Naive B cell (primary cell): Measurements from ENCODE around the gene YDJC. TPM values are rescaled to one million over a fixed set of nuclear protein-coding genes. Genes with fewer than 3 reads are reported as not detected.
A peak's percentile ranks its signal among the peaks of the same experiment; 100 is the strongest.
"Not testable (repeated sequence)": the region's sequence is repeated elsewhere in the genome, so short reads cannot be mapped to it uniquely, and the experiment has no call there.

ENCODE experiments used
- ATAC-seq, 2 donors: fragments of 150-1000 bp; cut with Tn5 transposase; 2 replicates each; pipeline ENCODE4 v1.10.0; 2021; ENCODE audit warnings: low read depth in 2 of 2, mild to moderate bottlenecking in 2 of 2, moderate library complexity in 2 of 2
- DNase-seq: peaks from one replicate; pipeline ENCODE4 v3.0.0; 2022
- H3K27ac Mint-ChIP-seq, 6 donors: one replicate each; pipeline ENCODE4 v1.8.0; 2020 to 2022; ENCODE audit warnings: mild to moderate bottlenecking in 6 of 6, mixed read lengths in 6 of 6, moderate library complexity in 5 of 6, inconsistent platforms in 2 of 6
- H3K27me3 Mint-ChIP-seq, 3 donors: one replicate each; pipeline ENCODE4 v1.8.0; 2021 to 2022; ENCODE audit warnings: mixed read lengths in 3 of 3, mild to moderate bottlenecking in 1 of 3
- H3K36me3 Mint-ChIP-seq, 2 donors: one replicate each; pipeline ENCODE4 v1.8.0; 2020 to 2022; ENCODE audit warnings: mixed read lengths in 2 of 2, inconsistent platforms in 1 of 2, mild to moderate bottlenecking in 1 of 2
- H3K4me1 Mint-ChIP-seq, 3 donors: one replicate each; pipeline ENCODE4 v1.8.0; 2020 to 2022; ENCODE audit warnings: mixed read lengths in 3 of 3, inconsistent platforms in 1 of 3, mild to moderate bottlenecking in 1 of 3, moderate library complexity in 1 of 3
- H3K4me3 Mint-ChIP-seq, 8 donors: one replicate each; pipeline ENCODE4 v1.8.0; 2020 to 2022; ENCODE audit warnings: mild to moderate bottlenecking in 8 of 8, mixed read lengths in 8 of 8, moderate library complexity in 8 of 8, inconsistent platforms in 2 of 8
- H3K9me3 Mint-ChIP-seq, 7 donors: one replicate each; pipeline ENCODE4 v1.8.0; 2020 to 2022; ENCODE audit warnings: mixed read lengths in 7 of 7, mild to moderate bottlenecking in 5 of 7, inconsistent platforms in 2 of 7, moderate library complexity in 1 of 7
- polyA plus RNA-seq, 6 donors: library from polyadenylated mRNA; unstranded; fragments of 300-500 nt; fragmentation: Illumina TruSeq; gene quantifications; one replicate each; pipeline ENCODE4 v1.2.3, GENCODE V29; 2021; ENCODE audit warnings: low read depth in 6 of 6

YDJC gene
- polyA plus RNA-seq, 6 donors from 2014 or later = 54.7 to 97.9 (median 65.1) TPM

DNA sequence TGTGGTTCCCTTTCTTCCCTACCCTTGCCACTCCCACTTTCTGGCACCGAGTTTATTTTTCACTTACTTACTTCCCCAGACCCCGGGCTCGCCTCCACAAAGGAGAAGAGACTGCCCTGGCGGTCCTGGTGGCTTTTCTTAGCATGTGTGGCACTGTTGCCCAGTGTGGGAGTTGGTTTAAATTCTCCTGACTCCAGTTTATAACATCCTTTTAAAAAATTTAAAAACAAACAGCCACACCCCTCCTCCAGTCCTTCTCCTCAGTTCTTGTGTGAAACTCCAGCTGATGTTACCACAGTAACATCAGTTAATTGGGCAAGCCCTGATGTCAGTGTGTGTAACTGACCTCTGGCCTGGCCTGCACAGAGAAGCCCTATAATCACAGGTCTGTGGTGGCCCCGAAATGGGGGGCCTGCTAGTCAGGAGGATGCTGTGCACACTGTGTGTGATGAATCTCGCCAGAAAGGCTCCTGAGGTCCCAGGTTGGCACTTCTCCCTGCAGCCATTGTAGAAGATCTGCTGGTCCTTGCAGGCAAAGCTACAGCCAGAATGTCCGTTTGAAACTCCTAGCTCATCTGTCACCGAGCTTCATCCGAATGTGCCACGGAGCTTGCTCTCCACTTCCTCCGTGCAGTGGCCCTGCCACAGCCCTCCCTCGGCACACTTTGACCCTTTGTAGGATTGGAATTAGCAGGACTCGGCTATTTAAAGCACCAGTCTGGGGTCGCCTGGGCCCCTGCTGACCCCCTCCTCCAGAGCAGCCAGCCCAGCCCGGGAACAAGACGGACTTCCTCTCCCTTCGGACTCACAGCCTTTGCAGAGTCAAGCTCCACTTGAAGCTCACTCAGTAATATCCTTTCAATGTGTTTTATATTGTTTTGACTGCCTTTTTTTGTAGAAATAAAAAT is 7.6 kb downstream of the YDJC start:
- Mint-ChIP-seq H3K36me3 (peaks cover 0 to 7% of the 10 kb centered on the region in 2 donors), H3K27me3 (no peaks in the 10 kb centered on the region), H3K9me3 (no peaks in the 10 kb centered on the region), H3K4me1 (peaks cover 26 to 53% (median 46%) of the 10 kb centered on the region in 3 donors), H3K4me3 (no peak overlapping the region), H3K27ac (peak overlapping the region in 4 of 6 donors; percentile 56 to 85 (median 72))
- no peak for ATAC-seq
- DNase-seq = no peak

DNA sequence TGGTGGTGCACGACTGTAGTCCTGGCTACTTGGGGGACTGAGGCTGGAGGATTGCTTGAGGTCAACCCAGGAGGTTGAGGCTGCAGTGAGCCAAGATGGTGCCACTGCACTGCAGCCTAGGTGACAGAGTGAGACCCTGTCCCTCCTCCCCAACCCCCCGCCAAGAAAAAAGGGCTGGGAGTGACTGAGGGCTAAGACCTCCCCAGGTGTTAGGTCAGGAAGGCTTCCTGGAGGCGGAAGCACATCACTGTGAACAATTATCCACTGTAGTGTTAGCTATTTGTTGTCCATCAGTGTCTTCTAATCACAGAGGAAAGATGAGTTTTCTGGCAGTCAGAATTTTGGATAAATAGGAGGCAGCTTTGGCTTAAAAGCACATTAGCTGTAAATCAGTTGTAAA is 8.8 kb downstream of the YDJC start:
- DNase-seq = no peak
- peaks cover 24 to 54% (median 48%) of the 10 kb centered on the region in 3 donors for H3K4me1 Mint-ChIP-seq
- no peak overlapping the region for H3K4me3 Mint-ChIP-seq
- no peaks in the 10 kb centered on the region for H3K9me3 Mint-ChIP-seq
- peak overlapping the region in 2 of 6 donors; percentile 54 to 74 for H3K27ac Mint-ChIP-seq
- H3K27me3 Mint-ChIP-seq = no peaks in the 10 kb centered on the region
- peaks cover 0 to 7% of the 10 kb centered on the region in 2 donors for H3K36me3 Mint-ChIP-seq
- ATAC-seq = no peak

DNA sequence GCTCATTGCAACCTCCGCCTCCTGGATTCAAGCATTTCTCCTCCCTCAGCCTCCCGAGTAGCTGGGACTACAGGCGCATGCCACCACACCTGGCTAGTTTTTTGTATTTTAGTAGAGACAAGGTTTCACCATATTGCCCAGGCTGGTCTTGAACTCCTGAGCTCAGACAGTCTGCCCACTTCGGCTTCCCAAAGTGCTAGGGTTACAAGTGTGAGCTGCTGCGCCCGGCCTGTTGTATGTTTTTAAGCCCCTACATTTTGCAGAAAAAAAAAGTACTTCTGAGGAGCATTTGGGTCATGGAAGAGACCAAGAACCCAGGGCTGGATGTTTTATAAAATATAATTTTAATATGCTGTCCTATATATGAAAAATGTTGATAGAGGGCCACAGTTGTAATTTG is 12.5 kb downstream of the YDJC start:
- H3K4me3 Mint-ChIP-seq, H3K9me3 Mint-ChIP-seq, ATAC-seq, DNase-seq, H3K27me3 Mint-ChIP-seq, H3K36me3 Mint-ChIP-seq: not testable (repeated sequence)
- peaks cover 35 to 62% (median 37%) of the 10 kb centered on the region in 3 donors for H3K4me1 Mint-ChIP-seq
- H3K27ac Mint-ChIP-seq = peak overlapping the region in 3 of 6 donors; percentile 9 to 60 (median 47)

DNA sequence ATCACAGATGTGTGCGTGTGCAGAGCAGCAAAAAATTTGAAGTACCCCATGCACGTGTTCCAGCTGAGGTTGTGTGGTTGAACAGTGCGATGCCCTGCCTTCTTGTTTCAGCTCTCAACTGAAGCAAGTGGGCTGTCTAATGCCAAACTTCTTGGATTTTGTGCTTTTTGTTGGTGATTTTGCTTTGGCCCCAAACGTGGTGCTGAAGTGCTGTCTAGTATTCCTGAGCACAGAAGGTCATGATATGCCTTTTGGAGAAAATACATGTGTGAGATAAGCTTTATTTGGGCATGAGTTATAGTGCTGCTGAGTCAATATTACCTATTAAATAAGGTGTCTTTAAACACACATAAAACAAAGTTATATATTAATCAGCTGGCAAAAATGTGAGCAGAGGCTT is 14.1 kb downstream of the YDJC start:
- ATAC-seq = no peak
- Mint-ChIP-seq H3K27ac (peak overlapping the region in 3 of 6 donors; percentile 56 to 67 (median 60)), H3K4me1 (peaks cover 36 to 54% (median 43%) of the 10 kb centered on the region in 3 donors), H3K36me3 (peaks cover 5 to 14% of the 10 kb centered on the region in 2 donors), H3K27me3 (no peaks in the 10 kb centered on the region), H3K9me3 (no peaks in the 10 kb centered on the region), H3K4me3 (peak overlapping the region in 2 of 8 donors; percentile 16 to 23)
- no peak for DNase-seq

DNA sequence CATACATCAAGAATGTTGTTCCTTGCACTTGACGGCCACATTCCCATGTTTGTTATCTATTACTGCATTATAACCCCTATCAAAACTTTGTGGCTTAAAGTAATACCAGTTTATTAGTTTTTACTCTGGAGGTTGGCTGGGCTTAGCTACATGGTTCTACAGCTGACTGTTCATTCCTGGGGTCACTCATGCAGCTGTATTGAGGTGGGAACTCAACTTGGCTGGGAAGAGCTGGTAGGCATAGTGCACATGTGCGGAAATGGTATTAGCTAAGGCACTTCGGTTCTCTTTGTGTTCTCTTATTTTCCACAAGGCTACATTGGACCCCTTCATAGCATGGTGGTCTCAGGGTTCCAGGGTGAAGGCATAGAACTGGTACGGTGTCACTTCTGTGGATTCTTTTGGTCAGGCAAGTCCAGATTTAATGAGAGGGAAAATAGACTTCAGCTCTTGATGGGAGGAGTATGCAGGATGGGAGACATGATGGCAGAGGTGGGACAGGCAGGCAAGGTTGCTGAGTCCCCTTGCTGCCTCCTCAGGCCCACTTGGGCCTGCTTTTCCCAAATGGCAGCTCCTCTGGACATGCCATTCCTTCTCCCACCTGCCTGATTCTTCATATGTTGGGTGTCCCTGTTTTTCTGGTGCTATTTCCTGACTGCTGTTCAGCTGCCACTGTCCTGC is 16.1 kb downstream of the YDJC start:
- no peak for DNase-seq
- H3K4me3 Mint-ChIP-seq = no peak overlapping the region
- no peak for ATAC-seq
- no peaks in the 10 kb centered on the region for H3K27me3 Mint-ChIP-seq
- H3K9me3 Mint-ChIP-seq = no peaks in the 10 kb centered on the region
- H3K4me1 Mint-ChIP-seq = peaks cover 35 to 52% (median 39%) of the 10 kb centered on the region in 3 donors
- peaks cover 9 to 14% of the 10 kb centered on the region in 2 donors for H3K36me3 Mint-ChIP-seq
- peak overlapping the region in 2 of 6 donors; percentile 57 to 88 for H3K27ac Mint-ChIP-seq

DNA sequence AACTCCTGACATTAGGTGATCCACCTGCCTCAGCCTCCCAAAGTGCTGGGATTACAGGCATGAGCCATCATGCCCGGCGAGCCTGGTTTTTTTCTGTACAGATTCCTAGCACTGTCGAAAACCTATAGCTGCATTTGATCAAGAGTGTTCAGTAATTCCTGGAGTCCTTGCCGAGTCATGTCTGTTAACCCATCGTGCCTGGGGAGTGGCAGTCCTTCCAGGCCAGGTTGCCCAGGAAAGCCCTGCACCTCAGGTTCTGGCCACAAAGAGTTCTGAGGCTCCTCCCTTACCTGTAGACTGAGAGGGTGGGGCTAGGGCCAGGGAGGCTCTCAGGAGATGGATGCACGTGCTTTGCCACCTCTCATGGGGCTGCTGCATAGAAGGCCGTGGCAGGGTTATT is 17.0 kb downstream of the YDJC start:
- no peak for ATAC-seq
- H3K9me3 Mint-ChIP-seq = no peaks in the 10 kb centered on the region
- H3K4me1 Mint-ChIP-seq = peaks cover 35 to 54% (median 39%) of the 10 kb centered on the region in 3 donors
- no peak for DNase-seq
- no peaks in the 10 kb centered on the region for H3K27me3 Mint-ChIP-seq
- no peak overlapping the region for H3K4me3 Mint-ChIP-seq
- H3K27ac Mint-ChIP-seq = no peak overlapping the region
- H3K36me3 Mint-ChIP-seq = peaks cover 9 to 14% of the 10 kb centered on the region in 2 donors

DNA sequence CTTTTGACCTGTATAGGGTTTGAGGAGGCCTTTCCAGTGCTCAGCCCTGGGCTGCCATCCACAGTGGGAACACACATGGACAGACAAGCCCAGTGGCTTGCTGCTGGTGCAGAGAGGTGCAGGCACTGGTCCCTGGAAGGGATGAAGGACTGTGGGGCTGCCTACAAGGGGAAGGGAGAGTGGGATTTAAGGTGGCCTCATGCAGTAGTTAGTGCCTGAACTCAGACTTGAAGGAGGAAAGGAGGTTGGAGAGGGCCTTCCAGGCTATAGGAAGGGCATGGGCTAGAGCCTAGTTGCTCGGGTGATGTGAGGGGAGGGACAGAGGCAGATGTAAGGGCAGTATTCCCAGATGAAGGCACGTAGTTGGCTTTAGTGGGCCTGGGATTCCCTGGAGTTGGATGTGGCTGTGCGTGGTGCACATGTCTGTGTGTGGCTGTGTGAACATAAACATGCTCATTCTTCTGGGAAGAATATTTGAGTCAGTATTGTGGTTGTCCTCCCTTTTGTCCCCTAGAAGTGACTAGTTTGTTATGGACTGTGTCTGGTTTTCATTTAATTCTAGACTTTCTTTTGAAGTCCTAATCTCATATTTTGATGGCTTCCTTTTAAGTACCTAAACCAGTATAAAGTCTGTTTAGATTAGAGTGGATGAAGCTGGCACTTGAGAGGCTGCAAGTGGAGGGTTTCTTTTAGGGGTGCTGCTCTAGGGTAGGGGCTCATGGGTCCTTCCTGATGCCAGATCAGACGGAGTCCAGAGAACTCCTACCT is 18.4 kb downstream of the YDJC start:
- Mint-ChIP-seq H3K36me3 (peaks cover 9 to 14% of the 10 kb centered on the region in 2 donors), H3K4me3 (no peak overlapping the region), H3K9me3 (no peaks in the 10 kb centered on the region), H3K27ac (peak overlapping the region in 3 of 6 donors; percentile 18 to 81 (median 20)), H3K27me3 (no peaks in the 10 kb centered on the region), H3K4me1 (peaks cover 34 to 51% (median 36%) of the 10 kb centered on the region in 3 donors)
- DNase-seq (no peak), ATAC-seq (no peak)

DNA sequence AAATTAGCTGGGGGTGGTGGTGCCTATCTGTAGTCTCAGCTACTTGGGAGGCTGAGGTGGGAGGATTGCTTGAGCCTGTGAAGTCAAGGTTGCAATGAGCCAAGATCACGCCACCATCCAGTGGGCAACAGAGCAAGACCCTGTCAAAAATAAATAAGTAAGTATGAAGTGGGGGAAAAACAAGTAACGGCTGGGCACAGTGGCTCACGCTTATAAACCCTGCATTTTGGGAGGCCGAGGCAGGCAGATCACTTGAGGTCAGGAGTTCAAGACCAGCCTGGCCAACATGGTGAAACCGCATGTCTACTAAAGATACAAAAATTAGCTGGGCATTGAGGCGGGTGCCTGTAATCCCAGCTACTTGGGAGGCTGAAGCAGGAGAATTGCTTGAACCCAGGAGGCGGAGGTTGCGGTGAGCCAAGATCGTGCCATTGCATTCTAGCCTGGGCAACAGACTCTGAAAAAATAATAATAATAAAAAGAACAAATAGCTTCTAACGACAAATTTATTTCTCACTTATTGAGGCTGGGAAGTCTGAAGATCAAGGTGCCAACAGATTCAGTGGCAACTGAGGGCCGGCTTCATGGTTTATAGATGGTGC is 20.2 kb downstream of the YDJC start:
- peaks cover 9 to 13% of the 10 kb centered on the region in 2 donors for H3K36me3 Mint-ChIP-seq
- not testable (repeated sequence) for H3K27me3 Mint-ChIP-seq, DNase-seq, ATAC-seq, H3K9me3 Mint-ChIP-seq, H3K4me3 Mint-ChIP-seq
- peak overlapping the region in 2 of 6 donors; percentile 32 to 38 for H3K27ac Mint-ChIP-seq
- peaks cover 30 to 57% (median 41%) of the 10 kb centered on the region in 3 donors for H3K4me1 Mint-ChIP-seq

DNA sequence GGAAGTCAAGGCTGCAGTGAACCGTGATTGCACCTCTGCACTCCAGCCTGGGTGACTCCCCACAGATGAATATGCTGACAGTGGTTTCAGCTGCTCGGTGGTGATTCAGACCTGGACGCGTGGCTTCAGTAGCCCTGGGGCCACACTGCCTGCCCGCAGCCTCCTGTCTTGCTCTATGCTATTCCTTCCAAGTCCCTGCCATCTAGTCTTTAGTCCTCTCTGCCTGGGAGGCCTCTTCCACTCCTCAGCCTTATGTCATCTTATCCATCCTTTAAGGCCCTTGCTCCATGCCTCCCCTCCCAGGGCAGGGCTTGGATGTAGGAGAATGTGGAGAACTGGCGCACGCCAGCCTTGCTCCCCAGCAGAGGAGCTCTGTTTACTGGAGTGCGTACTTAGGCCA is 23.0 kb downstream of the YDJC start:
- ATAC-seq (no peak), DNase-seq (no peak)
- H3K9me3 Mint-ChIP-seq = peaks cover 0 to 3% (median 0%) of the 10 kb centered on the region in 7 donors
- H3K27me3 Mint-ChIP-seq = no peaks in the 10 kb centered on the region
- peaks cover 24 to 59% (median 41%) of the 10 kb centered on the region in 3 donors for H3K4me1 Mint-ChIP-seq
- H3K36me3 Mint-ChIP-seq = peaks cover 4 to 13% of the 10 kb centered on the region in 2 donors
- no peak overlapping the region for H3K4me3 Mint-ChIP-seq
- H3K27ac Mint-ChIP-seq = no peak overlapping the region

DNA sequence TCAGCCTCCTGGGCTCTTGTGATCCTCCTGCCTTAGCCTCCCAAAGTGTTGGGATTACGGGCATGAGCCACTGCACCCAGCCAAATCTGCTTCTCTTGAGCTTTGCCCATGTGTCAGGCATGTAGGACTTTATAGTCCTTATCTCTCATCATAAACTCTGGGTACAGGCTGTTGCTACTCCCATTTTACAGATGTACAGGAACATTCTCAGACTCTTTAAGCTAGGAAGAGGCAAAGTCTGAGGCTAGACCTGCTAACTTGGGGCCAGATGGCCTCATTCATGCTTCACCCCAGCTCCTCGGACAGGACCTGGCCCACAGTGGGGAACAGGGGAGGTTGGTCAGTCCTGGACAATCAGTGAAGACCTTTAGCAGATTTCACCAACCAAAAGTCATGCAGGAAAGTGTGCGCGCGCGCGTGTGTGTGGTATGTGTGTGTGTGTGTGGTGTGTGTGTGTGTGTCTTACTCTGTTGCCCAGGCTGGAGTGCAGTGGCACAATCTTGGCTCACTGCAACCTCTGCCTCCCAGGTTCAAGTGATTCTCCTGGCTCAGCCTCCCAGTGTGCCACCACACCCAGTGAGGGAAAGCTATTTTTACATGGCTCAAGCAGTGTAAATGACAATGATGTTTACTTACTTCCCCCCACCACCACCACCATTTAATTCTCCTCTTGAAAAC is 23.8 kb downstream of the YDJC start:
- DNase-seq = no peak
- no peak overlapping the region for H3K4me3 Mint-ChIP-seq
- peaks cover 20 to 56% (median 37%) of the 10 kb centered on the region in 3 donors for H3K4me1 Mint-ChIP-seq
- H3K9me3 Mint-ChIP-seq = peaks cover 0 to 3% (median 0%) of the 10 kb centered on the region in 7 donors
- H3K27ac Mint-ChIP-seq = peak overlapping the region in 1 of 6 donors; percentile 54
- peaks cover 4 to 7% of the 10 kb centered on the region in 2 donors for H3K36me3 Mint-ChIP-seq
- no peak for ATAC-seq
- H3K27me3 Mint-ChIP-seq = no peaks in the 10 kb centered on the region

DNA sequence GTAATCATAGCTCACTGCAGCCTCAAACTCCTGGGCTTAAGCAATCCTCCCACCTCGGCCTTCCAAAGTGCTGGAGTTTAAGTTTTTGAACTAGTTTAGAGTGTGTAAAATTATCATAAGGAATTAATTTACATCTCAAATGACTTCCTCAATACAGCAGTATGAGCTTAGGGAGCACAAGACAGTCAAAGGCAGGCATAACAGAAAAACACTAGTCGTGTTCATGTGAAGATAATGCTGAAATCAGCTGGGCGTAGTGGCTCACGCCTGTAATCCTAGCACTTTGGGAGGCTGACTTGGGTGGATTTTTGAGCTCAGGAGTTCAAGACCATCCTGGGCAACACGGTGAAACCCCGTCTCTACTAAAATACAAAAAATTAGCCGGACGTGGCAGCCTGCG is 25.8 kb downstream of the YDJC start:
- Mint-ChIP-seq H3K4me3 (no peak overlapping the region), H3K27ac (peak overlapping the region in 1 of 6 donors; percentile 22), H3K4me1 (peaks cover 24 to 70% (median 51%) of the 10 kb centered on the region in 3 donors), H3K36me3 (peaks cover 0 to 10% of the 10 kb centered on the region in 2 donors), H3K9me3 (peaks cover 0 to 3% (median 0%) of the 10 kb centered on the region in 7 donors), H3K27me3 (no peaks in the 10 kb centered on the region)
- no peak for ATAC-seq
- DNase-seq = no peak

DNA sequence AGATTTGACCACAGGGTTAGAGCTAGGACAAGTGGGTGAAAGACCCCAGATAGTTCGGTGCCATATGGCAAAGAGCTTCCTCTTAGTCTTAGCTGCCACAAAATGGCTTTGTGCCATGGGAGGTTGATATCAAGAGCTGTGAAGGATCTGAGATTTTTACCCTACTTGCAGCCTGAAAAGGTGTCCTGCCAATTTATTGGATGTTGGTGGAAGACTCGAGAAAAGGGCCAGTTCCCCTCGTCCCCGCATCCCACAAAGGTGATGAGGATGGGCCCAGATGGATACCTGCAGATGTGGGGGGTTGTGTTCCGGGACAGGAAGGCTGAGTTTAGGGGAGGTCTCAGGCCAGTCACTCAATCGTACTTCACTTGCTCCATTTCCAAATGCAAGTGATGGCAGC is 27.2 kb downstream of the YDJC start:
- peak overlapping the region in 2 of 6 donors; percentile 21 to 76 for H3K27ac Mint-ChIP-seq
- no peak for ATAC-seq
- DNase-seq = no peak
- no peak overlapping the region for H3K4me3 Mint-ChIP-seq
- peaks cover 0 to 3% (median 0%) of the 10 kb centered on the region in 7 donors for H3K9me3 Mint-ChIP-seq
- H3K36me3 Mint-ChIP-seq = peaks cover 4 to 13% of the 10 kb centered on the region in 2 donors
- H3K4me1 Mint-ChIP-seq = peaks cover 31 to 67% (median 58%) of the 10 kb centered on the region in 3 donors
- no peaks in the 10 kb centered on the region for H3K27me3 Mint-ChIP-seq
